H9 (cell line): ENCODE measurements around the gene XRCC6. TPM values are rescaled to one million over a fixed set of nuclear protein-coding genes. Genes with fewer than 3 reads are reported as not detected.

Source experiments
- DNase-seq: peaks from one replicate; pipeline ENCODE4 v3.0.0-alpha.2; 2017
- H2AFZ ChIP-seq: one replicate; pipeline ENCODE4 v1.6.1; 2013; ENCODE audit warnings: mild to moderate bottlenecking, low read length, control low read depth, moderate library complexity
- H2AK5ac ChIP-seq: 2 replicates; pipeline ENCODE4 v1.6.1; 2013; ENCODE audit warnings: low read length, control low read depth, mixed read lengths; ENCODE audit not compliant: insufficient read length
- H2BK120ac ChIP-seq: one replicate; pipeline ENCODE4 v1.6.1; 2013; ENCODE audit warnings: low read depth, mild to moderate bottlenecking, low read length, control low read depth, inconsistent platforms; ENCODE audit not compliant: poor library complexity, severe bottlenecking
- H2BK12ac ChIP-seq: 2 replicates; pipeline ENCODE4 v1.6.1; 2013; ENCODE audit warnings: low read length, control low read depth, mixed read lengths, low read depth; ENCODE audit not compliant: insufficient read length
- H2BK15ac ChIP-seq: 2 replicates; pipeline ENCODE4 v1.6.1; 2013; ENCODE audit warnings: low read depth, low read length, control low read depth
- H2BK20ac ChIP-seq: one replicate; pipeline ENCODE4 v1.6.1; 2013; ENCODE audit warnings: low read depth, mild to moderate bottlenecking, low read length, control low read depth, inconsistent platforms; ENCODE audit not compliant: poor library complexity, severe bottlenecking
- H2BK5ac ChIP-seq: 2 replicates; pipeline ENCODE4 v1.6.1; 2013; ENCODE audit warnings: low read length, control low read depth, mixed read lengths; ENCODE audit not compliant: insufficient read length
- H3K14ac ChIP-seq: 2 replicates; pipeline ENCODE4 v1.6.1; 2013; ENCODE audit warnings: low read length, control low read depth; ENCODE audit not compliant: insufficient read depth
- H3K18ac ChIP-seq: 2 replicates; pipeline ENCODE4 v1.6.1; 2013; ENCODE audit warnings: low read depth, mild to moderate bottlenecking, mixed read lengths, low read length, control low read depth; ENCODE audit not compliant: insufficient read length
- H3K23ac ChIP-seq: 2 replicates; pipeline ENCODE4 v1.6.1; 2013; ENCODE audit warnings: low read length, control low read depth, mixed read lengths, low read depth; ENCODE audit not compliant: insufficient read length
- H3K23me2 ChIP-seq: 2 replicates; pipeline ENCODE4 v1.6.1; 2013; ENCODE audit warnings: low read depth, mild to moderate bottlenecking, mixed read lengths, low read length, control low read depth; ENCODE audit not compliant: insufficient read length, poor library complexity, severe bottlenecking
- H3K27ac ChIP-seq: 2 replicates; pipeline ENCODE4 v1.5.1; 2013; ENCODE audit warnings: low read length, control low read depth, mixed read lengths, low read depth; ENCODE audit not compliant: insufficient read length
- H3K27me3 ChIP-seq: 2 replicates; pipeline ENCODE4 v1.6.1; 2013; ENCODE audit warnings: low read length, control low read depth, inconsistent platforms; ENCODE audit not compliant: insufficient read depth
- H3K4ac ChIP-seq: 2 replicates; pipeline ENCODE4 v1.6.1; 2013; ENCODE audit warnings: low read depth, mild to moderate bottlenecking, control low read depth, inconsistent platforms, low read length, moderate library complexity
- H3K4me1 ChIP-seq: 2 replicates; pipeline ENCODE4 v1.6.1; 2013; ENCODE audit warnings: low read length, control low read depth, inconsistent platforms; ENCODE audit not compliant: insufficient read depth
- H3K4me2 ChIP-seq: 2 replicates; pipeline ENCODE4 v1.6.1; 2013; ENCODE audit warnings: low read length, control low read depth, mixed read lengths; ENCODE audit not compliant: insufficient read length, insufficient read depth
- H3K56ac ChIP-seq: 2 replicates; pipeline ENCODE4 v1.6.1; 2013; ENCODE audit warnings: low read depth, mild to moderate bottlenecking, mixed read lengths, low read length, control low read depth; ENCODE audit not compliant: insufficient read length
- H3K79me1 ChIP-seq: 2 replicates; pipeline ENCODE4 v1.6.1; 2013; ENCODE audit warnings: low read depth, mild to moderate bottlenecking, moderate library complexity, low read length, control low read depth, inconsistent platforms; ENCODE audit not compliant: insufficient read depth, poor library complexity, severe bottlenecking
- H3K79me2 ChIP-seq: 2 replicates; pipeline ENCODE4 v1.6.1; 2013; ENCODE audit warnings: low read length, control low read depth, inconsistent platforms; ENCODE audit not compliant: insufficient read depth
- H3K9ac ChIP-seq: 2 replicates; pipeline ENCODE4 v1.6.1; 2013; ENCODE audit warnings: low read length, control low read depth, mixed read lengths; ENCODE audit not compliant: insufficient read length; ENCODE audit errors: extremely low read depth
- H3K9me3 ChIP-seq: one replicate; pipeline ENCODE4 v1.6.1; 2013; ENCODE audit warnings: low read depth, low read length, inconsistent platforms; ENCODE audit not compliant: control insufficient read depth
- H3T11ph ChIP-seq: one replicate; pipeline ENCODE4 v1.6.1; 2013; ENCODE audit warnings: mild to moderate bottlenecking, low read length, control low read depth, inconsistent platforms
- H4K20me1 ChIP-seq: one replicate; pipeline ENCODE4 v1.6.1; 2013; ENCODE audit not compliant: control insufficient read depth, insufficient read length, insufficient read depth
- H4K5ac ChIP-seq: 2 replicates; pipeline ENCODE4 v1.6.1; 2013; ENCODE audit warnings: low read depth, mild to moderate bottlenecking, mixed read lengths, low read length, control low read depth; ENCODE audit not compliant: insufficient read length
- H4K8ac ChIP-seq: replicated peaks from 2 replicates; pipeline ENCODE4 v1.6.1; 2013; ENCODE audit warnings: low read length, control low read depth, mixed read lengths, low read depth; ENCODE audit not compliant: insufficient read length
- H4K91ac ChIP-seq: 2 replicates; pipeline ENCODE4 v1.6.1; 2013; ENCODE audit warnings: low read depth, mild to moderate bottlenecking, moderate library complexity, mixed read lengths, low read length, control low read depth; ENCODE audit not compliant: insufficient read length
- H3K27ac Mint-ChIP-seq, 3 experiments: 2 replicates in 2 of 3; 3 replicates in 1 of 3; pipeline ENCODE4 v1.8.0; 2020 to 2021; ENCODE audit warnings: mixed read lengths in 3 of 3, mild to moderate bottlenecking in 1 of 3, moderate library complexity in 1 of 3
- H3K27me3 Mint-ChIP-seq: 2 replicates; pipeline ENCODE4 v1.8.0; 2021; ENCODE audit warnings: low read depth, mild to moderate bottlenecking, moderate library complexity, mixed read lengths
- H3K36me3 Mint-ChIP-seq, 3 experiments: 2 replicates in 2 of 3; 3 replicates in 1 of 3; pipeline ENCODE4 v1.8.0; 2020 to 2021; ENCODE audit warnings: low read depth in 3 of 3, mixed read lengths in 3 of 3; ENCODE audit not compliant: insufficient read depth in 1 of 3
- H3K4me1 Mint-ChIP-seq, 2 experiments: 2 replicates each; pipeline ENCODE4 v1.8.0; 2020; ENCODE audit warnings: mixed read lengths in 2 of 2
- H3K4me3 Mint-ChIP-seq, 2 experiments: 2 replicates in 1 of 2; 3 replicates in 1 of 2; pipeline ENCODE4 v1.8.0; 2020 to 2021; ENCODE audit warnings: mild to moderate bottlenecking in 2 of 2, mixed read lengths in 2 of 2, moderate library complexity in 1 of 2
- H3K9me3 Mint-ChIP-seq, 2 experiments: 2 replicates in 1 of 2; 3 replicates in 1 of 2; pipeline ENCODE4 v1.8.0; 2020; ENCODE audit warnings: mild to moderate bottlenecking in 2 of 2, mixed read lengths in 2 of 2, moderate library complexity in 1 of 2
- CTCF ChIP-seq: fragments of 200-600 bp; sonication (generic); conservative IDR thresholded peaks from 3 replicates; pipeline ENCODE4 v1.8.0; 2021; ENCODE audit warnings: antibody characterized with exemption, mild to moderate bottlenecking
- WGBS: extraction: QIAGEN DNeasy Blood & Tissue Kit; methylation state at CpG from one replicate; pipeline ENCODE4 v1.1.7; 2013; ENCODE audit warnings: missing lambda C conversion rate, low lambda C conversion rate, mixed read lengths; ENCODE audit not compliant: insufficient read length; ENCODE audit errors: extremely low coverage; 5-methylcytosine and 5-hydroxymethylcytosine counted together
- long read RNA-seq: library from polyadenylated mRNA; unstranded; transcript quantifications from one replicate; pipeline ENCODE4 v2.0.0, GENCODE V29; 2020
- total RNA-seq: library from RNA; stranded (reverse); gene quantifications from 2 replicates; pipeline ENCODE4 v1.2.1, GENCODE V29; 2021

XRCC6 gene
- total RNA-seq = 461 and 466 TPM in 2 replicates
- long read RNA-seq, transcript XRCC6-202 (13 exons, 2,296 nt) = major isoform, 6,533 of 7,477 reads
- long read RNA-seq, transcript XRCC6-201 (12 exons, 2,709 nt) = minor isoform, 335 of 7,477 reads
- long read RNA-seq, transcript XRCC6-206 (12 exons, 2,148 nt) = minor isoform, 45 of 7,477 reads
- long read RNA-seq, transcript XRCC6-205 (13 exons, 2,200 nt) = minor isoform, 24 of 7,477 reads
- long read RNA-seq, partial matches to known transcripts = 170 of 7,477 reads
- long read RNA-seq, other reads (novel, unspliced or antisense) = 366 of 7,477 reads

- Histone ChIP-seq H3K79me1 (no peaks in the 10 kb centered on the region), H4K20me1 (no peaks in the 10 kb centered on the region), H3K79me2 (peaks cover 8% of the 10 kb centered on the region; the same call in 1 of the 2 replicates), H4K8ac (no peak within 1 kb of the TSS), H3K23ac (no peak within 1 kb of the TSS), H3K27me3 (no peaks in the 10 kb centered on the region), H2AFZ (no peak within 1 kb of the TSS), H2BK120ac (no peak within 1 kb of the TSS), H4K91ac (peak within 1 kb of the TSS; percentile 38), H3K4ac (no peak within 1 kb of the TSS; the same call in 1 of the 2 replicates), H3K9ac (peak within 1 kb of the TSS; percentile 98), H2BK20ac (no peak within 1 kb of the TSS), H3K23me2 (peaks cover 14% of the 10 kb centered on the region), H3K18ac (peak within 1 kb of the TSS; percentile 99), H2BK12ac (peak within 1 kb of the TSS; percentile 39), H2BK15ac (no peak within 1 kb of the TSS), H2BK5ac (peak within 1 kb of the TSS; percentile 88), H3K27ac (peak within 1 kb of the TSS; percentile 84), H3T11ph (no peak within 1 kb of the TSS), H3K4me1 (no peaks in the 10 kb centered on the region), H4K5ac (peak within 1 kb of the TSS; percentile 97), H3K56ac (peak within 1 kb of the TSS; percentile 18), H3K14ac (peak within 1 kb of the TSS; percentile 97), H3K9me3 (no peaks in the 10 kb centered on the region), H3K4me2 (peak within 1 kb of the TSS; percentile 87), H2AK5ac (no peak within 1 kb of the TSS)
- H3K27ac Mint-ChIP-seq = peak within 1 kb of the TSS; percentile 99 to 100 (median 99)
- H3K36me3 Mint-ChIP-seq = peaks cover 29 to 38% (median 38%) of the 10 kb centered on the region in 3 experiments
- H3K4me1 Mint-ChIP-seq = peaks cover 17 to 19% of the 10 kb centered on the region in 2 experiments
- WGBS = no CpG with 5 or more reads among the region's 70 CpGs
- no peaks in the 10 kb centered on the region; a peak in 2 of 5 replicates for H3K9me3 Mint-ChIP-seq
- TF ChIP-seq CTCF = no peak
- peak within 1 kb of the TSS; percentile 95 for H3K4me3 Mint-ChIP-seq
- DNase-seq = peak; percentile 100
- no peaks in the 10 kb centered on the region for H3K27me3 Mint-ChIP-seq
These were observed at the start of gene XRCC6 for GRCh38 chr22:41621099-41621910. Gene XRCC6 (plus strand): TSS chr22:41621295. CDS start chr22:41622005, 710 bp downstream.
